ENCODE measurements around the gene WNT3A.
A peak's percentile ranks its signal among the peaks of the same experiment; 100 is the strongest.

The WNT3A gene

GRCh38 chr1:228058172-228058948, 51.6 kb downstream of the WNT3A start:
- DNase-seq = no peak

DNA sequence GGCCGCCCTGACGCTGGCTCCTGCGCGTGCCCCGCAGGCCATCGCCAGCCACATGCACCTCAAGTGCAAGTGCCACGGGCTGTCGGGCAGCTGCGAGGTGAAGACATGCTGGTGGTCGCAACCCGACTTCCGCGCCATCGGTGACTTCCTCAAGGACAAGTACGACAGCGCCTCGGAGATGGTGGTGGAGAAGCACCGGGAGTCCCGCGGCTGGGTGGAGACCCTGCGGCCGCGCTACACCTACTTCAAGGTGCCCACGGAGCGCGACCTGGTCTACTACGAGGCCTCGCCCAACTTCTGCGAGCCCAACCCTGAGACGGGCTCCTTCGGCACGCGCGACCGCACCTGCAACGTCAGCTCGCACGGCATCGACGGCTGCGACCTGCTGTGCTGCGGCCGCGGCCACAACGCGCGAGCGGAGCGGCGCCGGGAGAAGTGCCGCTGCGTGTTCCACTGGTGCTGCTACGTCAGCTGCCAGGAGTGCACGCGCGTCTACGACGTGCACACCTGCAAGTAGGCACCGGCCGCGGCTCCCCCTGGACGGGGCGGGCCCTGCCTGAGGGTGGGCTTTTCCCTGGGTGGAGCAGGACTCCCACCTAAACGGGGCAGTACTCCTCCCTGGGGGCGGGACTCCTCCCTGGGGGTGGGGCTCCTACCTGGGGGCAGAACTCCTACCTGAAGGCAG, 52.3 kb downstream of the WNT3A start:
- DNase-seq = no peak

DNA sequence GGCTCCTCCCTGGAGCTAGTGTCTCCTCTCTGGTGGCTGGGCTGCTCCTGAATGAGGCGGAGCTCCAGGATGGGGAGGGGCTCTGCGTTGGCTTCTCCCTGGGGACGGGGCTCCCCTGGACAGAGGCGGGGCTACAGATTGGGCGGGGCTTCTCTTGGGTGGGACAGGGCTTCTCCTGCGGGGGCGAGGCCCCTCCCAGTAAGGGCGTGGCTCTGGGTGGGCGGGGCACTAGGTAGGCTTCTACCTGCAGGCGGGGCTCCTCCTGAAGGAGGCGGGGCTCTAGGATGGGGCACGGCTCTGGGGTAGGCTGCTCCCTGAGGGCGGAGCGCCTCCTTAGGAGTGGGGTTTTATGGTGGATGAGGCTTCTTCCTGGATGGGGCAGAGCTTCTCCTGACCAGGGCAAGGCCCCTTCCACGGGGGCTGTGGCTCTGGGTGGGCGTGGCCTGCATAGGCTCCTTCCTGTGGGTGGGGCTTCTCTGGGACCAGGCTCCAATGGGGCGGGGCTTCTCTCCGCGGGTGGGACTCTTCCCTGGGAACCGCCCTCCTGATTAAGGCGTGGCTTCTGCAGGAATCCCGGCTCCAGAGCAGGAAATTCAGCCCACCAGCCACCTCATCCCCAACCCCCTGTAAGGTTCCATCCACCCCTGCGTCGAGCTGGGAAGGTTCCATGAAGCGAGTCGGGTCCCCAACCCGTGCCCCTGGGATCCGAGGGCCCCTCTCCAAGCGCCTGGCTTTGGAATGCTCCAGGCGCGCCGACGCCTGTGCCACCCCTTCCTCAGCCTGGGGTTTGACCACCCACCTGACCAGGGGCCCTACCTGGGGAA, 53.0 kb downstream of the WNT3A start:
- DNase-seq = peak; percentile 43

DNA sequence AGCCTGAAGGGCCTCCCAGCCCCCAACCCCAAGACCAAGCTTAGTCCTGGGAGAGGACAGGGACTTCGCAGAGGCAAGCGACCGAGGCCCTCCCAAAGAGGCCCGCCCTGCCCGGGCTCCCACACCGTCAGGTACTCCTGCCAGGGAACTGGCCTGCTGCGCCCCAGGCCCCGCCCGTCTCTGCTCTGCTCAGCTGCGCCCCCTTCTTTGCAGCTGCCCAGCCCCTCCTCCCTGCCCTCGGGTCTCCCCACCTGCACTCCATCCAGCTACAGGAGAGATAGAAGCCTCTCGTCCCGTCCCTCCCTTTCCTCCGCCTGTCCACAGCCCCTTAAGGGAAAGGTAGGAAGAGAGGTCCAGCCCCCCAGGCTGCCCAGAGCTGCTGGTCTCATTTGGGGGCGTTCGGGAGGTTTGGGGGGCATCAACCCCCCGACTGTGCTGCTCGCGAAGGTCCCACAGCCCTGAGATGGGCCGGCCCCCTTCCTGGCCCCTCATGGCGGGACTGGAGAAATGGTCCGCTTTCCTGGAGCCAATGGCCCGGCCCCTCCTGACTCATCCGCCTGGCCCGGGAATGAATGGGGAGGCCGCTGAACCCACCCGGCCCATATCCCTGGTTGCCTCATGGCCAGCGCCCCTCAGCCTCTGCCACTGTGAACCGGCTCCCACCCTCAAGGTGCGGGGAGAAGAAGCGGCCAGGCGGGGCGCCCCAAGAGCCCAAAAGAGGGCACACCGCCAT, 53.8 kb downstream of the WNT3A start:
- DNase-seq = no peak

GRCh38 chr1:228061411-228062084, 54.8 kb downstream of the WNT3A start:
- no peak for DNase-seq

DNA sequence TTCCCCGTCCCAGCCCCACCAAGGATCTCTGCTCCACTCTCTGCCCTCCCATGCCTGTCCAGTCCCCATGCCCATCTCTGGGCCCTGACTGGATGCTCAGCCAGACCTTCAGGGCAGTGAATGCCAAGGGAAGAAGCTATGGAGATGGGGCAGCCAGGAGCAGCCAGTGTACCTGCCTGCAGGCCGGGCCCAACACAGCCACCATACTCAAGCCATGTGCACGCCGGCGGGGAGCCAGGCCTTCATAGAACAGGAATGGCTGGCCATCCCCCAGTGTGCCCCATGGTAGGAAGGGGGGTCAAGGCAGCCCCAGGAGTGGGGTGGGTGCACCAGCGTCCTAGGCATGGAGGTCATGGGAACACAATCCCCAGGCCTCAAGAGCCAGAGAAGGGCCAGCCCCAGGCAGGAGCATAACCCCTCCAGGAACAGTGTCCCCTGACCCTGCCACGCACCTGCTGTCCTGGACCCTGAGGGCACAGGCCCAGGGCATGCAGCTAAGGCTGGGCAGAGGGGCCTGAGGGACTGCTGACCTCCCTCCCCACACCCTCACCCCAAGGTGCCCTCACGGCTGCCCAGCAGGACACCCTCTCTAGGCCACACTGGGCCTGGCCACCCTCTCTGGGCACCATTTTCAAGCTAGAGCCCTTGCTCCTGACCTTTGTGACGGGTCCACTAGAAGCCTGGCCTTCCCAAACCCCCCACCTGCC, 55.4 kb downstream of the WNT3A start:
- no peak for DNase-seq

- no peak for DNase-seq
Measured at GRCh38 chr1:228062812-228063211, 56.0 kb downstream of the WNT3A start.

DNA sequence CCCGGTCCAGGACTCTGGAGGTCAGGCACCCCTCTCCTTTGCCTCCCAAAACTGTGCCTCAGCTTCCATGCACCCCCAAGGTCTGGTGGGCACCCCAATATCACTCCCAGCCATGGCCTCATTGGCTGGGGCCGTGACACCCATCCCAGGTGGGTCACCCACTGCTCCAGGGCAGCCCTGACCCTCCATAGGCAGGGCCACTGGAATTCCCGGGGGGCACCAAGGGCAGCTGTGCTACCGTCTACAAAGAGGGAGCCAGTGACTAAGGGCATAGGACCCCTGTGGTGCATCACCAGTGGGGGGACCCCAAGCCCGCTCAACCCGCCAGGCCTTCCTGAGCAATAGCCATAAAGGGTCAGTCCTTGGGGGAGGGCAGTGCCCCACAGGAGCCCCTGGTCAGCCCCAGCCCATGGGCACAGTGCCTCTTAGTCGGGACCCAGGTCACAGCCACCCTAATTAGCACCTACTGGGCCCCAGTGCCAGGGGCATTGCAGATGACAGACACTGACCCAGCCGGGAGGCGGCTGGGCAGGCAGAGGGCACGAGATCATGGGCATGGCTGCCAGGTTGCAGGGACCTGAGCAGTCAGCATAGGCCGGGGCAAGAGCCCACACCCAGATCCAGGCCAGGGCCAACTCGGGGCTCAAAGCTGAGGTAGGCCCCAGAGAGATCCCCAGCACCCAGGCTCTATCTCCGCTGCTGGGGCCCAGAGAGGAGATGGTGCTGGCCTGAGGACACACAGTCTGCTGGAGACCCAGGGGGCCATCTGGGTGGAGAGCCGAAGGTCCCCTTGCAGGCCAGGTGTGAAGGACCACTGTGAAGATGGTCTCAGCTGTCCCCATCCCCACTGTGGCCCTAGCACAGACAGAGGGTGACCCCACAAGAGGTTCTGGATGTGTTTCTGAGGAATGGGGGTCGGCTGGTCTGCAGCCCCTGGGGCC, 56.7 kb downstream of the WNT3A start:
- DNase-seq = no peak

- DNase-seq = no peak
Measured at GRCh38 chr1:228064296-228064695, 57.5 kb downstream of the WNT3A start.

DNA sequence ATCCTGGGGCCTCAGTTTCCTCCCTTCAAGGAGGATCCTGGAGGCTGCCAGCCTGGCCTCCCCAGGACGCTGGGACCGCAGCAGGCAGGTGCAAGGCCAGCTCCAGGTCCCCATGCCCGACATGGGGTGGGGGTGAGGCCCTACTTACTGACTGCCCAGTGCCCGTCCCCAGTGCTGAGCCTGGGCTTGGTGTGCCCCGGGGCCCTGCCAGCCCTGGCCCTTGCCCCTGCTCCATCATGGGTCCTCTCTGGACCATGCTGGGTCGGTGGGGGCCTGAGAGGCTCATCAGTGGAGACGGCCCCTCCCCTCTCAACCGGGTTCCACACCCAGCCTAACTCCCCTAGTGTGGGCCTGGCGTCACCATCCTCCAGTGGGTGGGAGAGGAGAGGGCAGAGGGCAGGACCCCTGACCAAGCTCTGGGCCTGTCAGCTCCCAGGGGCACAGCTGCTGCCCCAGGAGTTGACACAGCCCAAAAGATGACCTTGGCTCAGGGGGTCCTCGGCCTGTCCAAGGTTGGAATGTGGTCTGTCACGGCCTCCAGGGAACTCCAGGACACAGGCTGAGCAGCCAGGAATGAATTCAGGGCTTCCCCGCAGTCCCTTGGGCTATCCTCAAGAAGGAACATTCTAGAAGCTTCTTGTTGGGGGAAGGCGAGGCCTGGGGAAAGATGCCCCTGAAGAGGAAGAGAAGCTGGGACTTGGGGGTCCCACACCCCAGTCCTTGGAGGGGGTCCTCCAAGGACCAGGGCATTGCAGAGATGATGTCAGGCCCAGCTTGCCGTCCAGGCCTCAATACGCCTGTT, 58.1 kb downstream of the WNT3A start:
- no peak for DNase-seq

- no peak for DNase-seq
Measured at GRCh38 chr1:228065543-228066347, 58.9 kb downstream of the WNT3A start.

DNA sequence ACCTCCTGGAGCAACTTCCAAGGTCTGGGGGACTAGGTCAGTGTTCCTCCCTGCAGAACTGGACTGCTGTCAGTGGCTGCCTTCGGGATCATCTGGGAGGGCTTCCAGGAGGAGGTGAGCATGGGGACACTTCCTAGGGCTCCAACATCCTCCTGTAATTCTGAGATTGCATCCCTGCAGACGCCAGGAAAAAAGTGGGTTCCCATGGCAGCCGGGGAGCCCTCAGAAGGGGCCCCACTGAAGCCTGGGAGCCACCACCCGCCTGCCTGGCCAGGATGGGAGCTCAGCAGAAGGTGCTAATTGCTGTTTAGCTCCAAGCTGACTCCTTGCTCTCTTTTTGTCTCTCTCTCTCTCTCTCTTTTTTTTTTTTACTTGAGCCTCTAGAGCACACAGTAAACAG, 59.6 kb downstream of the WNT3A start:
- no peak for DNase-seq

- DNase-seq = no peak
Measured at GRCh38 chr1:228066891-228067654, 60.3 kb downstream of the WNT3A start.

DNA sequence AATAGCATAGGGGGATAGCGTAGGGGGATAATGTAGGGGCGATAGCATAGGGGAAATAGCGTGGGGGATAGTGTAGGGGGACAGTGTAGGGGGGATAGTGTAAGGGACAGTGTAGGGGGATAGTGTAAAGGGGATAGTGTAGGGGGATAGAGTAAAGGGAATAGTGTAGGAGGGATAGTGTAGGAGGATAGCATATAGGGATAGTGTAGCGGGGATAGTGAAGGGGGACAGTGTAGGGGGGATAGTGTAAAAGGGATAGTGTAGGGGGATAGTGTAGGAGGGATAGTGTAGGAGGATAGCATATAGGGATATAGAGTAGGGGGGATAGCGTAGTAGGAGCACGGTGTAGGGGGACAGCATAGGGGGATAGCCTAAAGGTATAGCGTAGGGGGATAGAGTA, 61.6 kb downstream of the WNT3A start:
- no peak for DNase-seq

DNA sequence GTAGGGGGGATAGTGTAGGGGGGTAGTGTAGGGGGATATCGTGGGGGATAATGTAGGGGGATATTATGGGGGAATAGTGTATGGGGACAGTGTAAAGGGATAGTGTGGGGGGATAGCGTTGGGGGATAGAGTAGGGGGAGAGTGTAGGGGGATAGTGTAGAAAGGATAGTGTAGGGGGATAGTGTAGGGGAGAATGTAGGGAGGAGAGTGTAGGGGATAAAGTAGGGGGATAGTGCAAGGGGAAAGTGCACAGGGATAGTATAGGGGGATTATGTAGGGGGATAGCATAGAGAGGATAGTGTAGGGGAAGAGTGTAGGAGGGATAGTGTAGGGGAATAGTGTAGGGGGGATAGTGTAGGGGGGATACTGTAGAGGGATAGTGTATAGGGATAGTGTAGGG, 63.4 kb downstream of the WNT3A start:
- no peak for DNase-seq

- no peak for DNase-seq
Measured at GRCh38 chr1:228070851-228071250, 64.1 kb downstream of the WNT3A start.

- no peak for DNase-seq
Measured at GRCh38 chr1:228071839-228072657, 65.2 kb downstream of the WNT3A start.

Data from fibroblast of upper back skin (primary cell).